ENCODE results near the gene RAPGEF1.
"Not testable (repeated sequence)": the region's sequence is repeated elsewhere in the genome, so short reads cannot be mapped to it uniquely, and the experiment has no call there.

The RAPGEF1 gene

GRCh38 chr9:131759017-131759647 lies 19.3 kb upstream of the RAPGEF1 start:
- no peaks in the 10 kb centered on the region for H3K36me3 ChIP-seq (ENCODE audit: insufficient read depth, insufficient read length, low read length)

GRCh38 chr9:131757549-131757948 lies 17.7 kb upstream of the RAPGEF1 start:
- Histone ChIP-seq H3K4me3 (ENCODE audit: insufficient read length, low read depth) (no peak overlapping the region), H3K4me1 (ENCODE audit: insufficient read depth, insufficient read length) (peaks cover 7% of the 10 kb centered on the region), H3K36me3 (ENCODE audit: insufficient read depth, insufficient read length, low read length) (no peaks in the 10 kb centered on the region), H3K9me3 (ENCODE audit: insufficient read depth, low read length) (no peaks in the 10 kb centered on the region), H3K9ac (ENCODE audit: insufficient read length, low read depth) (no peak overlapping the region), H3K27me3 (ENCODE audit: insufficient read depth, insufficient read length) (no peaks in the 10 kb centered on the region)
- no peak for TF ChIP-seq SUZ12 (IDR thresholded peaks at IDR 0.05; ENCODE audit: extremely low read depth, insufficient read depth, insufficient read length)
- TF ChIP-seq YY1 (IDR thresholded peaks at IDR 0.05; ENCODE audit: insufficient read depth, insufficient read length): no peak
- no peak for TF ChIP-seq ZNF274 (IDR thresholded peaks at IDR 0.05; ENCODE audit: low read depth, low read length)
- DNase-seq (ENCODE audit: low read depth, low spot score): no peak

More at GRCh38 chr9:131759017-131759647, 19.3 kb upstream of the RAPGEF1 start:
- Histone ChIP-seq H3K9ac (ENCODE audit: insufficient read length, low read depth) (no peak overlapping the region), H3K9me3 (ENCODE audit: insufficient read depth, low read length) (no peaks in the 10 kb centered on the region), H3K4me3 (ENCODE audit: insufficient read length, low read depth) (no peak overlapping the region), H3K4me1 (ENCODE audit: insufficient read depth, insufficient read length) (peaks cover 7% of the 10 kb centered on the region), H3K27me3 (ENCODE audit: insufficient read depth, insufficient read length) (no peaks in the 10 kb centered on the region)
- TF ChIP-seq YY1 (IDR thresholded peaks at IDR 0.05; ENCODE audit: insufficient read depth, insufficient read length): no peak
- no peak for TF ChIP-seq SUZ12 (IDR thresholded peaks at IDR 0.05; ENCODE audit: extremely low read depth, insufficient read depth, insufficient read length)
- no peak for TF ChIP-seq ZNF274 (IDR thresholded peaks at IDR 0.05; ENCODE audit: low read depth, low read length)
- DNase-seq (ENCODE audit: low read depth, low spot score): no peak

GRCh38 chr9:131755541-131756198 lies 15.8 kb upstream of the RAPGEF1 start:
- H3K36me3 ChIP-seq (ENCODE audit: insufficient read depth, insufficient read length, low read length): no peaks in the 10 kb centered on the region
- H3K9ac ChIP-seq (ENCODE audit: insufficient read length, low read depth): no peak overlapping the region
- peaks cover 4% of the 10 kb centered on the region for H3K4me1 ChIP-seq (ENCODE audit: insufficient read depth, insufficient read length)
- H3K4me3 ChIP-seq (ENCODE audit: insufficient read length, low read depth): no peak overlapping the region
- H3K9me3 ChIP-seq (ENCODE audit: insufficient read depth, low read length): no peaks in the 10 kb centered on the region
- TF ChIP-seq YY1 (IDR thresholded peaks at IDR 0.05; ENCODE audit: insufficient read depth, insufficient read length): no peak
- TF ChIP-seq SUZ12 (IDR thresholded peaks at IDR 0.05; ENCODE audit: extremely low read depth, insufficient read depth, insufficient read length): no peak
- no peak for TF ChIP-seq ZNF274 (IDR thresholded peaks at IDR 0.05; ENCODE audit: low read depth, low read length)
- no peaks in the 10 kb centered on the region for H3K27me3 ChIP-seq (ENCODE audit: insufficient read depth, insufficient read length)
- peak; percentile 81 for DNase-seq (ENCODE audit: low read depth, low spot score)

- no peak for TF ChIP-seq SUZ12 (IDR thresholded peaks at IDR 0.05; ENCODE audit: extremely low read depth, insufficient read depth, insufficient read length)
- no peak for TF ChIP-seq ZNF274 (IDR thresholded peaks at IDR 0.05; ENCODE audit: low read depth, low read length)
- TF ChIP-seq YY1 (IDR thresholded peaks at IDR 0.05; ENCODE audit: insufficient read depth, insufficient read length): no peak
- Histone ChIP-seq H3K9ac (ENCODE audit: insufficient read length, low read depth) (no peak overlapping the region), H3K36me3 (ENCODE audit: insufficient read depth, insufficient read length, low read length) (no peaks in the 10 kb centered on the region), H3K9me3 (ENCODE audit: insufficient read depth, low read length) (no peaks in the 10 kb centered on the region), H3K4me1 (ENCODE audit: insufficient read depth, insufficient read length) (peaks cover 4% of the 10 kb centered on the region), H3K4me3 (ENCODE audit: insufficient read length, low read depth) (no peak overlapping the region), H3K27me3 (ENCODE audit: insufficient read depth, insufficient read length) (no peaks in the 10 kb centered on the region)
- DNase-seq (ENCODE audit: low read depth, low spot score): no peak
Observed at GRCh38 chr9:131754846-131755245, 15.0 kb upstream of the RAPGEF1 start.

GRCh38 chr9:131753751-131754150 lies 13.9 kb upstream of the RAPGEF1 start:
- not testable (repeated sequence) for H3K4me3 ChIP-seq (ENCODE audit: insufficient read length, low read depth); H3K4me1 ChIP-seq (ENCODE audit: insufficient read depth, insufficient read length); H3K9me3 ChIP-seq (ENCODE audit: insufficient read depth, low read length); H3K36me3 ChIP-seq (ENCODE audit: insufficient read depth, insufficient read length, low read length); H3K27me3 ChIP-seq (ENCODE audit: insufficient read depth, insufficient read length); H3K9ac ChIP-seq (ENCODE audit: insufficient read length, low read depth); DNase-seq (ENCODE audit: low read depth, low spot score)

- H3K4me3 ChIP-seq (ENCODE audit: insufficient read length, low read depth): no peak overlapping the region
- H3K36me3 ChIP-seq (ENCODE audit: insufficient read depth, insufficient read length, low read length): no peaks in the 10 kb centered on the region
- H3K9ac ChIP-seq (ENCODE audit: insufficient read length, low read depth): no peak overlapping the region
- no peak for TF ChIP-seq SUZ12 (IDR thresholded peaks at IDR 0.05; ENCODE audit: extremely low read depth, insufficient read depth, insufficient read length)
- TF ChIP-seq YY1 (IDR thresholded peaks at IDR 0.05; ENCODE audit: insufficient read depth, insufficient read length): no peak
- TF ChIP-seq ZNF274 (IDR thresholded peaks at IDR 0.05; ENCODE audit: low read depth, low read length): no peak
- no peak for DNase-seq (ENCODE audit: low read depth, low spot score)
- no peaks in the 10 kb centered on the region for H3K27me3 ChIP-seq (ENCODE audit: insufficient read depth, insufficient read length)
- H3K4me1 ChIP-seq (ENCODE audit: insufficient read depth, insufficient read length): peaks cover 4% of the 10 kb centered on the region
- H3K9me3 ChIP-seq (ENCODE audit: insufficient read depth, low read length): no peaks in the 10 kb centered on the region
Observed at GRCh38 chr9:131752231-131752884, 12.5 kb upstream of the RAPGEF1 start.

GRCh38 chr9:131748411-131748955 lies 8.6 kb upstream of the RAPGEF1 start:
- H3K9ac ChIP-seq (ENCODE audit: insufficient read length, low read depth): no peak overlapping the region
- TF ChIP-seq YY1 (IDR thresholded peaks at IDR 0.05; ENCODE audit: insufficient read depth, insufficient read length) (no peak), ZNF274 (IDR thresholded peaks at IDR 0.05; ENCODE audit: low read depth, low read length) (no peak)
- no peak overlapping the region for H3K4me3 ChIP-seq (ENCODE audit: insufficient read length, low read depth)
- DNase-seq (ENCODE audit: low read depth, low spot score): no peak
- H3K9me3 ChIP-seq (ENCODE audit: insufficient read depth, low read length): peaks cover 8% of the 10 kb centered on the region; the same call in 1 of the 2 replicates
- H3K27me3 ChIP-seq (ENCODE audit: insufficient read depth, insufficient read length): no peaks in the 10 kb centered on the region
- no peaks in the 10 kb centered on the region for H3K36me3 ChIP-seq (ENCODE audit: insufficient read depth, insufficient read length, low read length)
- no peaks in the 10 kb centered on the region for H3K4me1 ChIP-seq (ENCODE audit: insufficient read depth, insufficient read length)

Measured in NT2/D1 (cell line).